ENCODE measurements around the gene MRPS35.

The MRPS35 gene

DNA sequence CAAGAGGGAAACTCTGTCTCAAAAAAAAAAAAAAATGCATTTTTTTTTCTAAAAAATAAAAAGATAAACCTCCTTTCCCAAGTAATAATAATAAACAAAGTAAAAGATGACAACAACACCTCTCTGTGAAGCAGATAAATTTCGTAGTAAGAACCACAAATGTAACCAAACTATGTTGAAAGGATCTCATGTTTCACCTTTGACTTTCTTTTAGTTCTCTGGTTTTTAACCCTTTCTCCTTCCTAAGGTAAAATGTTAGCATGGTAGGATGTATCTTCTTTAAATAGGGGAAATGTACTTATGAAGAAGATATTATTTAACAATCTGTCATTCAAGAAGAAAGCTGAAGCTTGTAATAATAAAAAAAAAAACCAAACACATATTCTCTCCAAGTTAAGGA lies 67.6 kb downstream of the MRPS35 start:
- TF ChIP-seq POLR2AphosphoS5 (IDR thresholded peaks at IDR 0.05; ENCODE audit: low read depth, low read length): no peak
- no peak for TF ChIP-seq SIN3A (IDR thresholded peaks at IDR 0.05; ENCODE audit: borderline replicate concordance, insufficient read depth, low read length)
- no peak for TF ChIP-seq TAF1 (IDR thresholded peaks at IDR 0.05; ENCODE audit: borderline replicate concordance, insufficient read depth, low read length)
- TF ChIP-seq, protein P1, sequence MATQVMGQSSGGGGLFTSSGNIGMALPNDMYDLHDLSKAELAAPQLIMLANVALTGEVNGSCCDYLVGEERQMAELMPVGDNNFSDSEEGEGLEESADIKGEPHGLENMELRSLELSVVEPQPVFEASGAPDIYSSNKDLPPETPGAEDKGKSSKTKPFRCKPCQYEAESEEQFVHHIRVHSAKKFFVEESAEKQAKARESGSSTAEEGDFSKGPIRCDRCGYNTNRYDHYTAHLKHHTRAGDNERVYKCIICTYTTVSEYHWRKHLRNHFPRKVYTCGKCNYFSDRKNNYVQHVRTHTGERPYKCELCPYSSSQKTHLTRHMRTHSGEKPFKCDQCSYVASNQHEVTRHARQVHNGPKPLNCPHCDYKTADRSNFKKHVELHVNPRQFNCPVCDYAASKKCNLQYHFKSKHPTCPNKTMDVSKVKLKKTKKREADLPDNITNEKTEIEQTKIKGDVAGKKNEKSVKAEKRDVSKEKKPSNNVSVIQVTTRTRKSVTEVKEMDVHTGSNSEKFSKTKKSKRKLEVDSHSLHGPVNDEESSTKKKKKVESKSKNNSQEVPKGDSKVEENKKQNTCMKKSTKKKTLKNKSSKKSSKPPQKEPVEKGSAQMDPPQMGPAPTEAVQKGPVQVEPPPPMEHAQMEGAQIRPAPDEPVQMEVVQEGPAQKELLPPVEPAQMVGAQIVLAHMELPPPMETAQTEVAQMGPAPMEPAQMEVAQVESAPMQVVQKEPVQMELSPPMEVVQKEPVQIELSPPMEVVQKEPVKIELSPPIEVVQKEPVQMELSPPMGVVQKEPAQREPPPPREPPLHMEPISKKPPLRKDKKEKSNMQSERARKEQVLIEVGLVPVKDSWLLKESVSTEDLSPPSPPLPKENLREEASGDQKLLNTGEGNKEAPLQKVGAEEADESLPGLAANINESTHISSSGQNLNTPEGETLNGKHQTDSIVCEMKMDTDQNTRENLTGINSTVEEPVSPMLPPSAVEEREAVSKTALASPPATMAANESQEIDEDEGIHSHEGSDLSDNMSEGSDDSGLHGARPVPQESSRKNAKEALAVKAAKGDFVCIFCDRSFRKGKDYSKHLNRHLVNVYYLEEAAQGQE (IDR thresholded peaks at IDR 0.05; ENCODE audit: insufficient read depth in 1 of 2, low read depth in 2 of 2, low read length in 2 of 2): no peak
- TF ChIP-seq FOXP2 (optimal IDR thresholded peaks at IDR 0.05; ENCODE audit: borderline replicate concordance, extremely low read depth, extremely low read length, insufficient read depth): no peak

DNA sequence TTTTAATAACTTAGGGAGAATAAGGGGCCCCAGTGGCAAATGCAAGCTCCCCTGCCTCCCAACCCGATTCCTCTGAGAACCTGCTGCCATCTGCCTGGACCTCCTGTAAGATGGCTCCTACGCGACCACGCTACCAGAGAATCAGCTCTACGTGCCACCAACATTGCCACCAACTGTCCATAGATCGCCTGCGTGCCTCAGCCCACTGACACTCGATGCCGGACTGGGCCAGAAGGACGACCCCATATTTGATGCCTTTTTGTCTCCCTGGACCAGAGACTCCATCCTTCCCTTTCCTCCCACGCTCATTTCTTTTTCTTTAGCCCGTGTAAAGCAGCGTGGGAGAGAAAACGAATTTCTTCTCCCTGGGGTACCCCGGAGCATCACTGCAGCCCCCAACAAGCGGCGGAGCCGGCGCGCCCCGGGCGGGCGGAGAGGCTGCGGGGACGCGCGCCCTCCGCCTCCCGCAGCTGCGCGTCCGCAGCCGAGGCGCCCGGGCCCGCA lies 68.8 kb downstream of the MRPS35 start:
- TF ChIP-seq SIN3A (IDR thresholded peaks at IDR 0.05; ENCODE audit: borderline replicate concordance, insufficient read depth, low read length): no peak
- no peak for TF ChIP-seq FOXP2 (optimal IDR thresholded peaks at IDR 0.05; ENCODE audit: borderline replicate concordance, extremely low read depth, extremely low read length, insufficient read depth)
- TF ChIP-seq TAF1 (IDR thresholded peaks at IDR 0.05; ENCODE audit: borderline replicate concordance, insufficient read depth, low read length): no peak
- TF ChIP-seq POLR2AphosphoS5 (IDR thresholded peaks at IDR 0.05; ENCODE audit: low read depth, low read length): no peak
- TF ChIP-seq, protein P1 (IDR thresholded peaks at IDR 0.05; ENCODE audit: insufficient read depth in 1 of 2, low read depth in 2 of 2, low read length in 2 of 2): no peak

DNA sequence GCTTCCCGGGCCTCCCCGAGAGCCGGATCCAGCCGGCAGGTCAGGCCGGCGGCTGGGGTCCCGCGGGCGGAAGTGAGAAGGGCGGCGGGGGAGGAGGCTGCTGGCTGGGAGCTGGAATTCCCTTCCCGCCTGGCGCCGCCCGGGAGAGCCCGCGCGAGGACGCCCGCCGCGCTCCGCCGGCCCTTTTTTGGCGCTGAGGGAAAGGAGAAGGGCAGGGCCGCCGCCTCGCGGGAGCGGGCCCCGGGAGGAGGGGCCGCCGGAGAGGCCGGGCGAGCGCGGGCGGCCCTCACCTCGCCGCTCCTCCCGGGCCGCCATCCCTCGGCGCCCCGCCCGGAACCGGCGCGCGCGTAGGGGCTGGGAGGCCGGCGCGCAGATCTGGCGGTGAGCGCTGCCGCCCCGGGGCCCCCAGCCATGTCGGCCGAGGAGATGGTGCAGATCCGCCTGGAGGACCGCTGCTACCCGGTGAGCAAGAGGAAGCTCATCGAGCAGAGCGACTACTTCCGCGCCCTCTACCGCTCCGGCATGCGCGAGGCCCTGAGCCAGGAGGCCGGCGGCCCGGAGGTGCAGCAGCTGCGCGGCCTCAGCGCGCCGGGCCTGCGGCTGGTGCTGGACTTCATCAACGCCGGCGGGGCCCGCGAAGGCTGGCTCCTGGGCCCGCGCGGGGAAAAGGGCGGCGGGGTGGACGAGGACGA lies 69.4 kb downstream of the MRPS35 start, which contains the start of the genes KLHL42 and MANSC4:
TSS of gene KLHL42 (plus strand) at position 314 of the 692 bp plus-strand sequence. CDS start at position 412, 98 bp downstream.
TSS of gene MANSC4 (minus strand) at position 317 of the 692 bp plus-strand sequence. CDS start 8,960 bp downstream, outside the sequence.
- TF ChIP-seq FOXP2 (optimal IDR thresholded peaks at IDR 0.05; ENCODE audit: borderline replicate concordance, extremely low read depth, extremely low read length, insufficient read depth): no peak
- peak; percentile 46 for TF ChIP-seq POLR2AphosphoS5 (IDR thresholded peaks at IDR 0.05; ENCODE audit: low read depth, low read length)
- TF ChIP-seq TAF1 (IDR thresholded peaks at IDR 0.05; ENCODE audit: borderline replicate concordance, insufficient read depth, low read length): peak; percentile 25; the same call in 1 of the 2 replicates
- TF ChIP-seq, protein P1 (IDR thresholded peaks at IDR 0.05; ENCODE audit: insufficient read depth in 1 of 2, low read depth in 2 of 2, low read length in 2 of 2): peak in 1 of 2 experiments; percentile 52; a peak in 1 of 4 replicates
- no peak for TF ChIP-seq SIN3A (IDR thresholded peaks at IDR 0.05; ENCODE audit: borderline replicate concordance, insufficient read depth, low read length)

DNA sequence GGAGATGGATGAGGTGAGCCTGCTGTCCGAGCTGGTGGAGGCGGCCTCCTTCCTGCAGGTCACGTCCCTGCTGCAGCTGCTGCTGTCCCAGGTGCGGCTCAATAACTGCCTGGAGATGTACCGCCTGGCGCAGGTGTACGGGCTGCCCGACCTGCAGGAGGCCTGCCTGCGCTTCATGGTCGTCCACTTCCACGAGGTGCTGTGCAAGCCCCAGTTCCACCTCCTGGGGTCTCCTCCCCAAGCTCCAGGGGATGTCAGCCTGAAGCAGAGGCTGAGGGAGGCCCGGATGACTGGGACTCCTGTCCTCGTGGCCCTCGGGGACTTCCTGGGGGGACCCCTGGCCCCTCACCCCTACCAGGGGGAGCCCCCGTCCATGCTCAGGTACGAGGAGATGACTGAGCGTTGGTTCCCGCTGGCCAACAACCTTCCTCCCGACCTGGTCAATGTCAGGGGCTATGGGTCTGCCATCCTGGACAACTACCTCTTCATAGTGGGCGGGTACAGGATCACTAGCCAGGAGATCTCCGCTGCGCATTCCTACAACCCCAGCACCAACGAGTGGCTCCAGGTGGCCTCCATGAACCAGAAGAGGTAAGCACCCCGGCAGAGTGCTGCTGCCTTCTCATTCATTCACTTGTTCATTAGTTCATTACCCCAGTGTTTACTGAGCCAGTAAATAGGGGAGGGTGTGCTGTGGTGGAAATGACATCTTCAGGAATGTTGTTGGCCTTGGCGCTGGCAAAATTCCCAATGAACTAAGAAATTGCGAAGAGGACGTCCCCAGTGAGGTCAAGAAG lies 70.2 kb downstream of the MRPS35 start:
- TF ChIP-seq, protein P1 (IDR thresholded peaks at IDR 0.05; ENCODE audit: insufficient read depth in 1 of 2, low read depth in 2 of 2, low read length in 2 of 2): no peak
- no peak for TF ChIP-seq SIN3A (IDR thresholded peaks at IDR 0.05; ENCODE audit: borderline replicate concordance, insufficient read depth, low read length)
- TF ChIP-seq TAF1 (IDR thresholded peaks at IDR 0.05; ENCODE audit: borderline replicate concordance, insufficient read depth, low read length): no peak
- TF ChIP-seq POLR2AphosphoS5 (IDR thresholded peaks at IDR 0.05; ENCODE audit: low read depth, low read length): no peak
- no peak for TF ChIP-seq FOXP2 (optimal IDR thresholded peaks at IDR 0.05; ENCODE audit: borderline replicate concordance, extremely low read depth, extremely low read length, insufficient read depth)
